ENCODE data around the gene GNAS-AS1.

The GNAS-AS1 gene

DNA sequence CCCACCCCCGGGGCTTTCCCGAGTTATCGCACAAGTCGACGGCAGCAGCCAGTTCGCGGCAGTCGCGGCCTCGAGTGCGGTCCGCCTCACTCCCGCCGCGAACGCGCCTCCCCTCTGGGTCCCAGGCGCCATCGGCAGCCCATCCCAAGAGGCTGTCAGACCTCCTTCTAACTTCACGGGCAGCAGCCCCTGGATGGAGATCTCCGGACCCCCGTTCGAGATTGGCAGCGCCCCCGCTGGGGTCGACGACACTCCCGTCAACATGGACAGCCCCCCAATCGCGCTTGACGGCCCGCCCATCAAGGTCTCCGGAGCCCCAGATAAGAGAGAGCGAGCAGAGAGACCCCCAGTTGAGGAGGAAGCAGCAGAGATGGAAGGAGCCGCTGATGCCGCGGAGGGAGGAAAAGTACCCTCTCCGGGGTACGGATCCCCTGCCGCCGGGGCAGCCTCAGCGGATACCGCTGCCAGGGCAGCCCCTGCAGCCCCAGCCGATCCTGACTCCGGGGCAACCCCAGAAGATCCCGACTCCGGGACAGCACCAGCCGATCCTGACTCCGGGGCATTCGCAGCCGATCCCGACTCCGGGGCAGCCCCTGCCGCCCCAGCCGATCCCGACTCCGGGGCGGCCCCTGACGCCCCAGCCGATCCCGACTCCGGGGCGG, 3.4 kb upstream of the GNAS-AS1 start:
- H3K9me3 ChIP-seq (replicated peaks; ENCODE audit: low read length) = no peaks in the 10 kb centered on the region
- peak overlapping the region; percentile 75 for H3K4me2 ChIP-seq (ENCODE audit: low read length)
- H3K36me3 ChIP-seq (ENCODE audit: insufficient read depth, low read length) = no peaks in the 10 kb centered on the region
- no peak overlapping the region for H3K4me3 ChIP-seq (ENCODE audit: low read length)
- peaks cover 56% of the 10 kb centered on the region for H3K27me3 ChIP-seq (ENCODE audit: control insufficient read depth, insufficient read depth, low read length)
- H3K4me1 ChIP-seq (ENCODE audit: control insufficient read depth, insufficient read depth, low read length) = peaks cover 5% of the 10 kb centered on the region
- no peak overlapping the region for H3K9ac ChIP-seq (ENCODE audit: low read depth, low read length)

DNA sequence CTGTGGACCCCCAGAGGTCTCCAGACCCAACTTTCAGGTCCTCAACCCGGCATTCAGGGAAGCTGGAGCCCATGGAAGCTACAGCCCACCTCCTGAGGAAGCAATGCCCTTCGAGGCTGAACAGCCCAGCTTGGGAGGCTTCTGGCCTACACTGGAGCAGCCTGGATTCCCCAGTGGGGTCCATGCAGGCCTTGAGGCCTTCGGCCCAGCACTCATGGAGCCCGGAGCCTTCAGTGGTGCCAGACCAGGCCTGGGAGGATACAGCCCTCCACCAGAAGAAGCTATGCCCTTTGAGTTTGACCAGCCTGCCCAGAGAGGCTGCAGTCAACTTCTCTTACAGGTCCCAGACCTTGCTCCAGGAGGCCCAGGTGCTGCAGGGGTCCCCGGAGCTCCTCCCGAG, 2.8 kb upstream of the GNAS-AS1 start:
- H3K36me3 ChIP-seq (ENCODE audit: insufficient read depth, low read length) = no peaks in the 10 kb centered on the region
- H3K4me3 ChIP-seq (ENCODE audit: low read length) = no peak overlapping the region
- H3K9me3 ChIP-seq (replicated peaks; ENCODE audit: low read length) = no peaks in the 10 kb centered on the region
- H3K9ac ChIP-seq (ENCODE audit: low read depth, low read length) = no peak overlapping the region
- peaks cover 5% of the 10 kb centered on the region for H3K4me1 ChIP-seq (ENCODE audit: control insufficient read depth, insufficient read depth, low read length)
- H3K4me2 ChIP-seq (ENCODE audit: low read length) = no peak overlapping the region
- peaks cover 49% of the 10 kb centered on the region for H3K27me3 ChIP-seq (ENCODE audit: control insufficient read depth, insufficient read depth, low read length)

DNA sequence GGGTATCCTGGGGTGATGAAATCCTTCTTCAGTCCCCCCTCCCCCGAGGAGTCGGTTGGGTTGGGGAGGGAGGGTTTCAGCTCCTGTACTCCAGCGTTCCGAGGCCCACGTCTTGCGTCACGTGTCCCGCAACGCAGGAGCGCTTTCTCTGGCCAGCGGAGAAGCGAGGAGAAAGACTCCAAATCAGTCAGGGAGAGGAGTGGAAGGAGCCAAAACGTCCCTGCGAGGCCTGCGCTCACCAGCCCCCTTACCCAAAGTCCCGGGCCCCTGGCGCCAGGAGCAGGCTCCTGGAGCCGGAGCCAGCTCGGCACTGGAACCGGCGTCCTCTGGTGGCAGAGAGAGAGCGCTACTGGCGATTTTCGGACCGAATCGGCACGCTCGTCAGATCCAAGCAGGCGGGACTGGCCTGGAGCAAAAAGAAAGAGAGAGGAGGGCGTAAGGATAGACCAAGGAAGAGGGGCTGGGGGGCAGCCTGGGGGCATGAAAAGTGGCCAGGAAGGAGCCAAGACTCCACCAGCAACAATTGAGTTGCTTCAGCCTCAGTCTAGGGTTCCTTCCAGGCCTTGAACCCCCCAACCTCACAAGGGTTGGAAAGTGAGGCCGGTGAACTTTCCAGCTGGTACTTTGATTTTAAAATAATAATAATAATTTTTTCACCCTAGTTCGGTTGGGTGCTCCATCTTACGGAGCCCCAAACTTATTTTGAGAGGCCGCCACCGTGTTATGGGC, 2.0 kb upstream of the GNAS-AS1 start, which contains the start of gene GNAS:
TSS of gene GNAS (plus strand) at position 174 of the 729 bp plus-strand sequence.
- no peaks in the 10 kb centered on the region for H3K9me3 ChIP-seq (replicated peaks; ENCODE audit: low read length)
- peaks cover 5% of the 10 kb centered on the region for H3K4me1 ChIP-seq (ENCODE audit: control insufficient read depth, insufficient read depth, low read length)
- H3K36me3 ChIP-seq (ENCODE audit: insufficient read depth, low read length) = no peaks in the 10 kb centered on the region
- H3K4me3 ChIP-seq (ENCODE audit: low read length) = peak within 1 kb of the TSS; percentile 65
- peak within 1 kb of the TSS; percentile 86 for H3K4me2 ChIP-seq (ENCODE audit: low read length)
- H3K9ac ChIP-seq (ENCODE audit: low read depth, low read length) = no peak within 1 kb of the TSS
- H3K27me3 ChIP-seq (ENCODE audit: control insufficient read depth, insufficient read depth, low read length) = peaks cover 42% of the 10 kb centered on the region

DNA sequence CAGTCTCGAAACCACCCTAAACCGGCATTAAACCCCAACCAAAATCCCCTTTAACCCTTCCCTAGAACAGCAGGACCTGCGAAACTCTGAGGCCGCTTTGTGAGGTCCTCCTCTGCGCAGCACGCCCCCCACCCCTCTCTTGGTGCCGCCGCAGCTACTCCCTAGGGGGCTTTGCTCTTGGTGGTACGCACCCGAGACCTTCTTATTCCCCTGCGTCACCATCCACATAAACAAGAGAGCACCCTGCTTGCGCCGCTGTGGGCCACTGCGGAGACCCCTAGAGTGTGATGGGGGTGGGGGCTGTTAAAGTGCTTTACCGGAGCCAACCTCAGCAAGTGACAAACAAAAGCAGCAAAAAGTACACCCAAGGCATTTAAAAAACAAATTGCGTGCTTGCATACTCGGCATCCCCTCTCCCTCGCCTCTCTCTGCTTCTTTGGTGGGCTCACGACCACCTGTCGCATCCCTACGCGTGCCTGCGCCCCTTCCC, 1.3 kb upstream of the GNAS-AS1 start:
- no peak overlapping the region for H3K4me3 ChIP-seq (ENCODE audit: low read length)
- no peaks in the 10 kb centered on the region for H3K36me3 ChIP-seq (ENCODE audit: insufficient read depth, low read length)
- no peak overlapping the region for H3K9ac ChIP-seq (ENCODE audit: low read depth, low read length)
- H3K4me2 ChIP-seq (ENCODE audit: low read length) = peak overlapping the region; percentile 86
- no peaks in the 10 kb centered on the region for H3K9me3 ChIP-seq (replicated peaks; ENCODE audit: low read length)
- H3K4me1 ChIP-seq (ENCODE audit: control insufficient read depth, insufficient read depth, low read length) = peaks cover 5% of the 10 kb centered on the region
- peaks cover 35% of the 10 kb centered on the region for H3K27me3 ChIP-seq (ENCODE audit: control insufficient read depth, insufficient read depth, low read length)

DNA sequence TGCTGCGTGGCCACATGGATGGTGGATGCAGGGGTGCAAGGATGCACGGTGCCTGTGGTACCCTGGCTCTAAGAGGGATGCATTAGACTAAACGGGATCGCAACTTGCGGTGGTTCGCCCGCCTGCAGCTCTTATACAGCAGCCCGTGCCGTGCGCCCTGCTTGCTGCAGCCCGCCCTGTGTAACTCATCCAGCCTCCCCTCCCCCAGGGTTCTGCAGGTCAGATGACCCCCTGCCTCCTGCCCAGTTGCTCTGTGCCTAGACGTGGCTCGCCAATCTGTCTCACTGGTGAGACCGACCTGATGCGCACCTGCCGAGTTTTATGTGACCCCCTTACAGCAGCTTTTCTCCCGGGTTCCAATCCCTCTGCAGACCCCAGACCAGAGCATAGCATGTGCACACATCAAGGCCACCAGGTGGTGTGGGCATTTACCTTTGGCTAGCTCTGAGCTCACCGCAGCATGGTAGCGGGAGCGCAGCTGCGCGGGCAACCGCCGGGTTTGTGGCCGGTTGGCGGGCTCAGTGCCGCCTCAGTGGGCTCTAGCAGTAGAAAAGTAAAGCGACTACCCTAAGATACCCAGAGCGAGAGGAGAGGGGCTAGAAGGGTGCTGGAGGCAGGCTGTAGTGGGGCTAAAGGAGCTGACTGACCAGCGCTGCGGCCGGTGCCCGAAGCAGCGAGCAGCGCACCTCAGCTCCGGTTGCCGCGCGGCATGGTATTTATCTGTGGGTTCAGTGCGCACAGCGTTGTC, 693 bp upstream of the GNAS-AS1 start:
- no peak overlapping the region for H3K9ac ChIP-seq (ENCODE audit: low read depth, low read length)
- H3K9me3 ChIP-seq (replicated peaks; ENCODE audit: low read length) = no peaks in the 10 kb centered on the region
- peak overlapping the region; percentile 86 for H3K4me2 ChIP-seq (ENCODE audit: low read length)
- peaks cover 28% of the 10 kb centered on the region for H3K27me3 ChIP-seq (ENCODE audit: control insufficient read depth, insufficient read depth, low read length)
- peak overlapping the region; percentile 74 for H3K4me3 ChIP-seq (ENCODE audit: low read length)
- peaks cover 5% of the 10 kb centered on the region for H3K4me1 ChIP-seq (ENCODE audit: control insufficient read depth, insufficient read depth, low read length)
- no peaks in the 10 kb centered on the region for H3K36me3 ChIP-seq (ENCODE audit: insufficient read depth, low read length)

DNA sequence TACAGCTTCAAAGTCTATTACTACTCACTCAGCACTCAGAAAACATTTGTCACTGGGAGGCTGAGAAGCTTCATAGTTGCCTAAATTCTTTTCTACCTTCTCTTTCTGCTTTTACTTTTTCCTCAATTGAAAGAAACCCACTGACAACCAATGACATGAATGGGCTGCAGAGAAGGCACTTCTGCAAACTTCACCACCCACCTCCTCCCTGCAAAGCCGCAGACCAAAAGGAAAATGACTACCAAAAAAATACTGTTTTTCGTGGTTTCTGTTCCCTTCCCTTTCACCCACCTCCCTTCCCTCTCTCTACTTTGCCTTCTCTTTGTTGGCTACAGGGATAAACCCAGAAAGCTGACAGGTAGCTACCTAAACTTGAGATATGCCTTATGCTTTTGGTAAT, 3.2 kb downstream of the GNAS-AS1 start:
- peaks cover 13% of the 10 kb centered on the region for H3K27me3 ChIP-seq (ENCODE audit: control insufficient read depth, insufficient read depth, low read length)
- H3K4me1 ChIP-seq (ENCODE audit: control insufficient read depth, insufficient read depth, low read length) = peaks cover 3% of the 10 kb centered on the region
- no peak overlapping the region for H3K4me2 ChIP-seq (ENCODE audit: low read length)
- H3K9ac ChIP-seq (ENCODE audit: low read depth, low read length) = no peak overlapping the region
- H3K36me3 ChIP-seq (ENCODE audit: insufficient read depth, low read length) = no peaks in the 10 kb centered on the region
- no peaks in the 10 kb centered on the region for H3K9me3 ChIP-seq (replicated peaks; ENCODE audit: low read length)
- H3K4me3 ChIP-seq (ENCODE audit: low read length) = no peak overlapping the region

DNA sequence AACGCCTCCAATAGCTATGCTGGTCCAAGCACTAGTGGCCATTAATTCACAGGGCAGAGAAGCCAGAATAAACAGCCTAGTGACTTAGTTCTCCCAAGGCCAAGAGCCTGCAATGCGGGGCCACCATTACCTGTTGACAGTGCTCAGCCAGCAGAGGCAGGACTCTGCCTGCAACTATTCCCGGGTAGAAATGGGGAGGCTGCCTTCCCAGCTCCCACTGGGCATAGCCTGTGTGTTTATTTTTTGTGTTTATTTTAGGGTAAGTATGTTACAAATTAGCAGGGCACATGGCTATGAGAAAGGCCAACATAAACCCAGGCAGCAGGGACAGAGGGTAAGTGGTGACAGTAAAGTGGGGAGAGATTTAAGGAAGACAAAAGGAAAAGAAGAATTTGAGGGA, 5.0 kb downstream of the GNAS-AS1 start:
- Histone ChIP-seq H3K4me1 (ENCODE audit: control insufficient read depth, insufficient read depth, low read length) (no peaks in the 10 kb centered on the region), H3K27me3 (ENCODE audit: control insufficient read depth, insufficient read depth, low read length) (peaks cover 29% of the 10 kb centered on the region), H3K36me3 (ENCODE audit: insufficient read depth, low read length) (no peaks in the 10 kb centered on the region), H3K4me2 (ENCODE audit: low read length) (no peak overlapping the region), H3K4me3 (ENCODE audit: low read length) (no peak overlapping the region), H3K9me3 (replicated peaks; ENCODE audit: low read length) (no peaks in the 10 kb centered on the region), H3K9ac (ENCODE audit: low read depth, low read length) (no peak overlapping the region)

DNA sequence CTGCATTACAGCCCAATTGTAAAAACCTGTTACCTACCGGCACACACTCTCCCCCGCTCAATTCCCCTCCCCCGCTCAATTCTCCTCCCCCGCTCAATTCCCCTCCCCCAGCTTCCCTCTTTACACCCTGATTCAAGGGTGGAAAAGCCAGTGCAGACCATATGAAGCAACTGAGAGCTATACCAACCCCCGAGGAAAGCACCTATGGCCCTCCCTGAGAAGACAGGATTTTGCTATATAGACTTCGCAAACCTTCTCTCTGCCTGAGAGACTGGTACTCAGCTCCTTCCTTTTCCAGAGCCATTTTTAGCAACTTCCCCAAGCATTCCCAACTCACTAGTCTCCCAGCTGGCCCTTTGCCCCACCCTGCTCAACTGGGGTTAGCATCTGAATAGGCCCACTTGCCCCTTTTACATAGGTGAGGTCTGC, 7.6 kb downstream of the GNAS-AS1 start:
- Histone ChIP-seq H3K27me3 (ENCODE audit: control insufficient read depth, insufficient read depth, low read length) (peaks cover 43% of the 10 kb centered on the region), H3K36me3 (ENCODE audit: insufficient read depth, low read length) (no peaks in the 10 kb centered on the region), H3K9me3 (replicated peaks; ENCODE audit: low read length) (no peaks in the 10 kb centered on the region), H3K9ac (ENCODE audit: low read depth, low read length) (no peak overlapping the region), H3K4me1 (ENCODE audit: control insufficient read depth, insufficient read depth, low read length) (no peaks in the 10 kb centered on the region), H3K4me3 (ENCODE audit: low read length) (no peak overlapping the region), H3K4me2 (ENCODE audit: low read length) (no peak overlapping the region)

DNA sequence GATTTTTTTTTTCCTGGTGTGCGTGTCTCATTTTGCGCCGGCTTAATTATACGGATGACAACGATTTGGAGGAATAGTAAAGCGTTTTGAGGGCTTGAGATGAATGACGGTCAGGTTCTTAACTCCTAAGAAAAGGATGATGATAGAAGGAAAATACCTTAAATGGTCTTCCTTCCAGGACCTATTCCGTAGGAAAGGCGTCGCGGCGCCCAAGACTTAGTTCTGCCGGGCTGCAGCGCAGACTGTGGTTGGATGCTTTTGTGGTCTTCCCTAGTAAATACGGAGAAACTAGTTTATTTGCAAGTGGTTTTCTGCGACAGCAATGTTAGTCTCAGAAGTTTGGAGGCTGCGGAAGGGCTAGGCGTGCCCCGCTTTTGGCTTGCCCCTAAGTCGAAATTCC, 8.4 kb downstream of the GNAS-AS1 start:
- peaks cover 49% of the 10 kb centered on the region for H3K27me3 ChIP-seq (ENCODE audit: control insufficient read depth, insufficient read depth, low read length)
- no peak overlapping the region for H3K4me2 ChIP-seq (ENCODE audit: low read length)
- H3K4me3 ChIP-seq (ENCODE audit: low read length) = no peak overlapping the region
- H3K9me3 ChIP-seq (replicated peaks; ENCODE audit: low read length) = no peaks in the 10 kb centered on the region
- H3K9ac ChIP-seq (ENCODE audit: low read depth, low read length) = no peak overlapping the region
- H3K4me1 ChIP-seq (ENCODE audit: control insufficient read depth, insufficient read depth, low read length) = no peaks in the 10 kb centered on the region
- no peaks in the 10 kb centered on the region for H3K36me3 ChIP-seq (ENCODE audit: insufficient read depth, low read length)

DNA sequence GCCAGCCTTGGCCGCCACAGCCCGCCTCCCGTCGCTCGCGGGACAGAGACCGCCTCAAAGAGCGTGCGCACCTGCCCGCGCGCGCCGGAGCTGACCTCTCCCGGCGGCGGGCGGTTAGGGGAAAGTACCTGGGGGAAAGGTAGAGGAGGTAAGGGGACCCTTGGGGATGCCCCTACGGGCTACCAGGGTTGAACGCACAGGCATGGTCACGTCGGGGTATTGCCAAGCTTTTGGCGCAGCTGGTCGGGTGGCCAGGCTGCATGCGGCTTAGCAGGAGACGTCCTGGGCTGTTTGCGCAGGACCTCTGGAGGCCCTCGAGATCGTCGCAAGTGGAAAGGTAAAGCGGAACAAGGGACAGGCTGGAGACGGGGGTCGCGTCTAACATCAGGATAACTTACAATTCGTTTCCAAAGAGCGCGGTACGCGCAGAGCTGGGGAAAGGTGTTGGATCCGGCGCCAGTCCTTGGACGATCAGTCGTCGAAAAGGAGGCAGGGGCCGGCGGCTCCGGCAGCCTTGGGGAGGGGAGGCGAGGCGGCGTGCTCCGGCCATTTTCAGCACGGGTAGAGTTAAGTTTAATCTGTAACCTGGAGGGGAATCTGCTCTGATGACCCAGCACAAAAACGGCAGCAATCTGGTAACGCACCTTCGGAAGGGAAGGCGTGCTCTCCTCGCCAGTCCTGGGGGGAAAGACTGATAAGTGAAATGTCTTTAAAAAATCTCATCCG, 9.0 kb downstream of the GNAS-AS1 start:
- no peak overlapping the region for H3K4me3 ChIP-seq (ENCODE audit: low read length)
- H3K9me3 ChIP-seq (replicated peaks; ENCODE audit: low read length) = no peaks in the 10 kb centered on the region
- H3K36me3 ChIP-seq (ENCODE audit: insufficient read depth, low read length) = no peaks in the 10 kb centered on the region
- no peaks in the 10 kb centered on the region for H3K4me1 ChIP-seq (ENCODE audit: control insufficient read depth, insufficient read depth, low read length)
- H3K4me2 ChIP-seq (ENCODE audit: low read length) = no peak overlapping the region
- H3K27me3 ChIP-seq (ENCODE audit: control insufficient read depth, insufficient read depth, low read length) = peaks cover 53% of the 10 kb centered on the region
- H3K9ac ChIP-seq (ENCODE audit: low read depth, low read length) = no peak overlapping the region

Measured in skeletal muscle satellite cell (primary cell).